ENCODE data around the gene CTCFL.

Gene CTCFL, protein sequence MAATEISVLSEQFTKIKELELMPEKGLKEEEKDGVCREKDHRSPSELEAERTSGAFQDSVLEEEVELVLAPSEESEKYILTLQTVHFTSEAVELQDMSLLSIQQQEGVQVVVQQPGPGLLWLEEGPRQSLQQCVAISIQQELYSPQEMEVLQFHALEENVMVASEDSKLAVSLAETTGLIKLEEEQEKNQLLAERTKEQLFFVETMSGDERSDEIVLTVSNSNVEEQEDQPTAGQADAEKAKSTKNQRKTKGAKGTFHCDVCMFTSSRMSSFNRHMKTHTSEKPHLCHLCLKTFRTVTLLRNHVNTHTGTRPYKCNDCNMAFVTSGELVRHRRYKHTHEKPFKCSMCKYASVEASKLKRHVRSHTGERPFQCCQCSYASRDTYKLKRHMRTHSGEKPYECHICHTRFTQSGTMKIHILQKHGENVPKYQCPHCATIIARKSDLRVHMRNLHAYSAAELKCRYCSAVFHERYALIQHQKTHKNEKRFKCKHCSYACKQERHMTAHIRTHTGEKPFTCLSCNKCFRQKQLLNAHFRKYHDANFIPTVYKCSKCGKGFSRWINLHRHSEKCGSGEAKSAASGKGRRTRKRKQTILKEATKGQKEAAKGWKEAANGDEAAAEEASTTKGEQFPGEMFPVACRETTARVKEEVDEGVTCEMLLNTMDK

DNA sequence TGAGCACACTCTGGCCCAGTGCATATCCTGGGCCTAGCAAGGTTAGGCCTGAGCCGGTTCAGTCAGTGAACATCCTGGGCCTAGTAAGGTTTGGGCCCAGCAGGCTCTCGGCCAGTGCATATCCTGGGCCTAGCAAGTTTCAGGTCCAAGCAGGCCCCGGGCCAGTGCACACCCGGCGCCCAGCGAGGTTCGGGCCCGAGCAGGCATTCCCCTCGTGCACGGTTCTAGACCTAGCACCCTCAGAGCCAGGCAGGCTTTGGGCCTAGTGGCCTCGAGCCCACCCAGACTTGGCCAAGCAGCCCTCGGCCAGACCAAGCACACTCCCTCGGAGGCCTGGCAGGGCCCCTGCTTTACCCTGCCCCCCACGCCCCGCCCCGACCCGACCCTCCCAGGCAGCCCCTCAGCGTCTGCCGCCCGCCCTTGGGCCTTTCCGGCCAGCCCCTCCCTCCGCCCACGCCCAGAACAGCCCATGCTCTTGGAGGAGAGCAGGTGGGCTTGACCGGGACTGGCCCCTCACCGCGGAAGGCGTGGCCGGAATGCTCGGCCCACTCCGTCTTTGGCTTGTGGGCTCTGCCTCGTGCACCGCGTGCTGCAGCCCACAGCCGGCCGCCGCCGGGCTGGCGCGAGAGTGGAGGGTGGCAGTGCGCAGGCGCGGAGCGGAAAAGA is at the start of gene CTCFL:
Gene CTCFL (minus strand): TSS at position 630 of the 666 bp plus-strand sequence. CDS start 935 bp downstream, outside the sequence.
- DNase-seq (ENCODE audit: low read depth) = no peak

DNA sequence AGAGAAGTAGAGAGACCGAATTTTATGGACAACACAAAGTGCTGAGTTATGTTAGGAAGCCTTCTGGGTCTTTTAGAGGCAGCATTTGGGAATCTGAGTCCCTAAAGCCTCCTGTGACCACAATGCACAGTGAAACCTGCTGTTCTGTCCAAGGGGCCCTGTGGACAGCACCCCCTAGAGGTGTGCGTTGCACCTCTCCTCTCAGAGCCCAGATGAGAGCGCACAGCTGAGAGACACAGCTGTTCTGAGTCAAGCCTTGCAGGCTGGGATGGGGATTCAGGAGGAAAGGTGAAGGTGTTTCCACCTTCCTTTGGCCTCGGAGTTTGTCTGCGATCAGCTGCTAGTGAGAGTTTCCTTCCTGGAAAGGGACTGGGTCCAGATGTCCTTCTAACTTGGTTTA is 49.0 kb upstream of the CTCFL start:
- DNase-seq (ENCODE audit: low read depth) = no peak

DNA sequence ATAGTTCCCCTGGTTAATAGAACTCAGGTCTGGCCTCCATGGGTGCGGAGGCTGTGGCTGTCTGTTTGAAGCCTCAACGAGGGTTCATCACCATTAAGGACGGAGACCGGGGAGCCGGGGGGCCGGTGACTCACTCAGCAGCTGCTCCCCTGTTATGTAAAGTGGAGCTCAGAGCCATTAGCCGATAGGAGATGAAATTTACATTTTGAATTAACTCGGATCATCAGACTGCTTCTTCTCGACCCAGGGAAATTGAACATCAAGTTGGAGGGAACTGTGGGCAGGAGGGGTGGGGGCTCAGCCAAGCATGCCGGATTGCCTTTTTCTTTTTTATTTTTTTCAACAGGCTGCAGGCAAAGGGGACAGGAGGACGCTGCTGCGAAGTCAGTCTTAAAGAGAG is 48.3 kb upstream of the CTCFL start:
- no peak for DNase-seq (ENCODE audit: low read depth)

DNA sequence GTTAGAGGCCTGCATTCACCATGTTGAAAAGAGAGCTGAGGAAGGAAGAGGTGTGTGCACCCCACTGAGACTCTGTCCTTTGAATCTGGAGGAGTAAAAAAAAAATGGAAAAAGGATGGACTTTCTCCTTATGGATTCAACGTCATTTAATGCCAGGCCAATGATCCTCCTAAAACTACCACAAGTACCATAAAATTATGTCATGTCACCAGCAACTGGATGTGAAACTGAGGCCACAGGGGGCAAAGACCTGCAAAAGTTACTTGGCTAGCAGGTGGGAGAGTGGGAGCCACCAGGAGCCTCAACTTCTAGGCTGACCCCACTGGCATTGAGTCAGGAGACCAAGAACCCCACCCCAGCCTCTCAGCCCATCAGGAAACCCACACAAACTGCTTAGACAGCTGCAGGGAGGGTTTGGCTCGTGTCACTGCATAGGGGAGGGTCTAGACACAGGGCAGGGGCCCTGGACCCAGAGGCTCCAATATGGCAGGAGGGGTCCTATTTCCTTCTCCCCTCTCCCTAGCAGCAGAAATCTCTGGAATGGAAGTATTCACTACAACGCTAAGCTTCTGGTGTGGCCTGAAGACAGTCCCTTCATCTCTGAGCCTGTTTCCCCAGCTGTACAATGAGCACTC is 47.0 kb upstream of the CTCFL start:
- DNase-seq (ENCODE audit: low read depth) = no peak

DNA sequence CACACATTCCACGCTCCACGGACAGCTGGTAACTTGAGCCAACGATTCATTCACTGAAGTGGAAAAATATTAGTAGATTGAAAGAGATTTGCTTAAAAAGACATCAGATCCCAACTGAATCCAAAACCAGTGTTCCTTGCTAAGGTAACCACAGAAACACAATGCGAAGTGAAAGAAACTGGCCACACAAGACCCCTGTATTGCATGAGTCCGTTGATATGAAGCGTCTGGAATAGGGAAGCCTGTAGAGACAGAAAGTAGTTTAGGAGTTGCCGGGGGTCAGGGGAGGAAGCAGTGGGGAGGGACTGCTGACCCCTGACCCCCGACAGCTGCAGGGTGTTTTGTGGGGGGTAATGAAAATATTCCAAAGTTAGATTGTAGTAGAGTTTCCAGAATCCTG is 46.0 kb upstream of the CTCFL start:
- DNase-seq (ENCODE audit: low read depth) = no peak

DNA sequence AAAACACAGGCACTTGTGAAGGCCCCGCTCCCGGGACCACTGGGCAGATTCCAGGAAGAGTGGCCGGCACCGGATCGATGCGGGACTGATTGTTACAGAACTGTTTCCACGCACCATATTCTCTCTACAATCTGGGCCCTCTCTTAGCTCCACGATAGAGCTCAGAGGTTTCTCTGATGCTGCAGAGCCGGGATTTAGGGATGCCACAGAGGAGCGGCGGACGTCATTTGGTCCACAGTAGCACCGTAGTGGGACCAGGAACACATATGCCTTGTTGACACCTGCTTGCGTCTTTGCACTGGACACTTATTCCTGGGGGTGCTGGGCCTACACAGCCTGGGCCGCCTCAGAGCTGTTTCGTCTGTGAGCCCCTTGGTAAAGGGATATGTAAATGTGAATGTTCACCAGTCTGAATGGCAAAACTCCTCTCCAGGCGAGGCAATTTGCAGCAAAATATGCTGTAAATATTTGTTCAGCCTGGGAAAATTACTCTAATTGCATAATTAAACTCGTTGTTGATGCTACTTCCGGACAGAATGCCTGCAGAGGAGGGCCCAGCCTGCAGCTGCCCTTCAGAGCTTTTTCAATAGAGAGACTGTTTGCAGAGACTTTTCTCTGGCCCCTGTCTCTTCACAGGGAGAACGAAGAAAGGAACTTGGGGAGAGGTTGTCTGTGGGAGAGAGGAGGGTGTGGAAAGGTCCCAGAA is 45.4 kb upstream of the CTCFL start:
- no peak for DNase-seq (ENCODE audit: low read depth)

DNA sequence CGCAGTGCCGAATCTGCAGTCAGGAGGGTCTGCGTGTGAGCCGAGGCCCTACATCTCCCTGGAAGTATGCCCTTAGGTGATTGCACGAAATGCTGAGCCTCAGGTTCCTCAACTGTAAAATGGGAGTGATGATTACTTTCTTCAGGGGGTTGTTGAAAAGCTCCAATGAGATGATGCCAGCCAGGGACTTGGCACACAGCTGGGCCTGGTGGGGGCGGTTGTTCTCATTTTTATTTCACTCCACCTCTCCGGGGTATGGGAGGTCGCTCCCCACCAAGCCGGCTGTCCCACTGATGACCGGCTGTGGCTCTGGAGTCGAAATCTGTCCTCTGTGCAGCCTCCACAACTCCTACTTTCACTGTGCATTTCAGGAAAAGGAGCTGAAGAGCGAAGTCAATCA is 44.0 kb upstream of the CTCFL start:
- no peak for DNase-seq (ENCODE audit: low read depth)

DNA sequence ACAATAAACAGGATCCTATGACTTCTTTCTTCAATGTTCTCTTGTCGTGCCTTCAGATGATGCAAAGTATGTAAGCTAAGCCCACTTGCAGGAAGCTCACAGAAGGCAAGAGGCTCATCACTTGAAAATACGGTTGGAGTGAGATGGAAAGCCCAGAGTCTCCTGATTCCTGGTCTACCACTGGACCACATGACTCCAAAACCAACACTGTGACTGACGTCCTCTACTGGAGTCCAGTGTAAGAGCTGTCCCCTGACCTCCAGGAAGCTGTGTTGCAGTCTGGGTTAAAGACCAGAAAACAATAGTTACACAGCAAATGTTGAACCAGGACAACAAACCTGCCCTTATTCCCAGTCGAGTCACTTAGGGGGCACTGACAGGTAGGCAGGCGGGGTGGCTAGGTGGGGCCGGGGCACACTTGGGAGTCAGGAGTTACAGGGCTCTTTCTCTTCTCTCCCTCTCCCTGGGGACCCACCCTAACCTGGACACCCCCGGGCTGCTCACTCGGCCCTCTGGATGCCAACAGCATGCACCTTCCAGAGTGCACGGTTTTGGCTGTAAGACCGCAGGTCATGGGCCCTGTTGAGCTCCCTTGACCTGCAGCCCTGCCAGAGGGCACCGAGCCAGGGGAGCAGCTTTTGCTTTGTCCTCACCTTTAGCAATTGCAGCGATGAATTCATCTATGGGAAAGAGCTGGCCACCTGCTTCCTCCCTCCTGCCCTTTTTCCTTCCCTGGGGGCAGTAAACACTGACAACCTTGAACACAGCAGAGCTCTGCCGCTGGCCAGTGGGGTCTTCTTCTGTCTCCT is 43.4 kb upstream of the CTCFL start:
- DNase-seq (ENCODE audit: low read depth) = no peak

DNA sequence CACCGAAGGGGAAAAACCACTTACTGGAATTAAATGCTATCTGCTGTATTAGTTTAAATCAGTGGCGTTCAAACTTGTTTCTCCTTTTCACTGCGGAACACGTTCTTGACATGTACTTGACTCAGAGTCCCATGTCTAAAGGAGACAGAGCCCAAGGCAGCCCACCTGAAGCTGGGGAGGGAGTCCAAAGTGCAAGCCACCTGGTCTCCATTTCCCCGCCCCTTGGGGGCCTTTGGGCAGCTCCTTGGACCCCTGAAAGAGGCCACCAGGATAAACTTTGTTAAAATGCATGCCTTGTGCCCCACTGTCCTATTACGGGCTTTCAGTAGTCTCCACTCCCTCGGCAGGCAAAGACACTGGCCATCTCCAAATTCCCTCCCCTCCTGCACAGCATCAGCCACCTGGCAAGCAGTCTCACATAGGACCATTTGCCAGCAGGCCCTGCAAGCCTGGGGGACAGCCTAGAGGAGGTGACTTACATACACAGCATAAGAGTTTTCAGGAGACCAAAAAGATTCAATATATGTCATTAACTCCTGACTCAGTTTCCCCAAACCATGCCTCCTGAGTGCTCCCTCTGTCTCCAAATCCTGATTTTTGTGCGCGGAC is 42.6 kb upstream of the CTCFL start:
- DNase-seq (ENCODE audit: low read depth) = no peak

DNA sequence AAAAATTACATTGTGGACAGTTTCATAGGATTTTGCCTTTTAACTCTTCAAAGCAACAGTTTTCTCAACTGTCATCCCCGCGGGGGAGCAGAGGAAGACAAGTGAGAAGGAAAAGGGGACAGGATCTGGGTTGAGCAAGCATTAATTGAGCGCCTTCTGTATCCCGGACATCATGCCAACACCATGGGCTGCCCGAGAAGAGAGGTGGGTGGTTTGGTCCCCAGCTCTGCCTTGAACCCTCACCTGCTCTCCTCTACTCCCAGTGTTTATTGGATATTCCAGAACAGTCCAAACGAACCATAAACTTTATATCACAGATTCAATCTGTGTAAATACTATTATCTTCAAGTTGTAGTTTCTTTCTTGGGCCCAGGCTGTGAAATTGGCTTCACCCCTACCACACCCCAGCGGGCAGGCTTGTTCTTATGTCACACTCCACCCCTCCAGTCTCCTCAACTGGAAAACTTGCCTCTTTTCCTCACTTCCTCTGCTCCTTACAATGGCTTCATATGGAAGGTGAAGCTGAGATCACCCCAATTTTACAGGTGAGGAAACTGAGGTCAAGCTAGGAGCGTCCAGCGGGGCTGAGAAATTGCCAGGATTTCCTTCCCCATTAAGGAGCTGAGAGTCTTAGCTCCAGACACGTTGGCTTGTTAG is 42.0 kb upstream of the CTCFL start:
- DNase-seq (ENCODE audit: low read depth) = no peak

DNA sequence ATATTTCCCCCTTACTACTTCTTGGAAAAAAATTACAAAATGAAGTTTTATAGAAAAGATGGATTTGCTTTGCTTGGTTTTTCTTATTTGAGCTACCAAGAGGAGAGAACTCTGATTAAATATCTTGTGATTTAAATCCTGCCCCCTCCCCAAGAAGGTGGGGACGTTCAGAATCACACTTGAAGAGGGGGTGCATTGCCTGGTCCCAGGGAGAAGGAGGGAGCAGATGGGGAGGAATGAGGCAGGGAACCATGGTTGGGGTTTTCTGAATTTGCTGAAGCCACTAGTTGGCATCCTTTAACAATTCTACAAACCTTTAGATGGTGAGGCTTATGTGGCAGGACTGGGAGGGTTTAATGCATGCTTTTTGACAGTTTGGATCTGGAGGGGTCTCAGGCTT is 41.5 kb upstream of the CTCFL start:
- DNase-seq (ENCODE audit: low read depth) = no peak

DNA sequence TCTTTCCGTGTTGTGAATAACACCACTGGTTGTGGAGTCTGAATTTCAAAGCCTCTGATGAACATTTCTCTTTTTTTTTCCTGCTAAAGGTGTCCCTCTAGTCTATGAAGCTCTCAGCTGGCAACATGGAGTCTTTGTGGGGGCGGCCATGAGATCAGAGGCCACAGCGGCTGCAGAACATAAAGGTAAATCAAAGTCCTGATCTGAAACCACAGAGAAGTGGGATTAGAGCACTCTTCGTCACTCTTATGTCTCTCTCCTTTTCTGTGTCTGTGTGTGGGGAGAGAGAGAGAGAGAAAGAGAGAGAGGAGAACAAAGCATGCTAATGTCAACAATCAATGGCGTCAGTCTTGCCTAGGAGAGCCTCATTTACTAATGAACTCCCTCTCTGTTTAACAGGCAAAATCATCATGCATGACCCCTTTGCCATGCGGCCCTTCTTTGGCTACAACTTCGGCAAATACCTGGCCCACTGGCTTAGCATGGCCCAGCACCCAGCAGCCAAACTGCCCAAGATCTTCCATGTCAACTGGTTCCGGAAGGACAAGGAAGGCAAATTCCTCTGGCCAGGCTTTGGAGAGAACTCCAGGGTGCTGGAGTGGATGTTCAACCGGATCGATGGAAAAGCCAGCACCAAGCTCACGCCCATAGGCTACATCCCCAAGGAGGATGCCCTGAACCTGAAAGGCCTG is 40.2 kb upstream of the CTCFL start:
- no peak for DNase-seq (ENCODE audit: low read depth)

DNA sequence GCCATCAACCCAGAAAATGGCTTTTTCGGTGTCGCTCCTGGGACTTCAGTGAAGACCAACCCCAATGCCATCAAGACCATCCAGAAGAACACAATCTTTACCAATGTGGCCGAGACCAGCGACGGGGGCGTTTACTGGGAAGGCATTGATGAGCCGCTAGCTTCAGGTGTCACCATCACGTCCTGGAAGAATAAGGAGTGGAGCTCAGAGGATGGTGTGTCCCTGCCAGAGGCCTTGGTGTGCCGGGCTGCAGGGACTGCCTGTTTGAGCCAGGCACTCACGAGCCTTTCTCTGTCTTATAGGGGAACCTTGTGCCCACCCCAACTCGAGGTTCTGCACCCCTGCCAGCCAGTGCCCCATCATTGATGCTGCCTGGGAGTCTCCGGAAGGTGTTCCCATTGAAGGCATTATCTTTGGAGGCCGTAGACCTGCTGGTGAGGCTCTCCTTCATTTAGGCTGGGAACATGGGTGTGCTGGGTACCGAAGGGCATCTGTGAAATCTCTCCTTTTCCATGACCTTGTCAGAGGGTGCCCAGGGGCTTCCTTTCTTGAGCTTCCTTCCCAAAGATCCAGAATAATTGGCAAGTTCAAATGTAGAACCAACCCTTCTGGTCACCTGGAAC is 39.4 kb upstream of the CTCFL start:
- no peak for DNase-seq (ENCODE audit: low read depth)

DNA sequence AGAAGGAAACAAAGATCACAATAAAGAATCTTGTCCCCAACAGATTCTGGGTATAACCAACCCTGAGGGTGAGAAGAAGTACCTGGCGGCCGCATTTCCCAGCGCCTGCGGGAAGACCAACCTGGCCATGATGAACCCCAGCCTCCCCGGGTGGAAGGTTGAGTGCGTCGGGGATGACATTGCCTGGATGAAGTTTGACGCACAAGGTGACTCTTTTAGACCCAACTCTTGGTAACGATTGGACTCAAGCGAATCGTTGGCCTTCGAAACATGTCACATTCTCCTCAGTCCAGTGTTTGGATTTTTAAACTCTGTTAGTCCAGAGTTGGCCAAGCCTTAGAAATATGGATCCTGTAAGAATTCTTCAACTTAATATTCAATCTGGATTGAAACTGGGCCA is 38.6 kb upstream of the CTCFL start:
- DNase-seq (ENCODE audit: low read depth) = no peak

DNA sequence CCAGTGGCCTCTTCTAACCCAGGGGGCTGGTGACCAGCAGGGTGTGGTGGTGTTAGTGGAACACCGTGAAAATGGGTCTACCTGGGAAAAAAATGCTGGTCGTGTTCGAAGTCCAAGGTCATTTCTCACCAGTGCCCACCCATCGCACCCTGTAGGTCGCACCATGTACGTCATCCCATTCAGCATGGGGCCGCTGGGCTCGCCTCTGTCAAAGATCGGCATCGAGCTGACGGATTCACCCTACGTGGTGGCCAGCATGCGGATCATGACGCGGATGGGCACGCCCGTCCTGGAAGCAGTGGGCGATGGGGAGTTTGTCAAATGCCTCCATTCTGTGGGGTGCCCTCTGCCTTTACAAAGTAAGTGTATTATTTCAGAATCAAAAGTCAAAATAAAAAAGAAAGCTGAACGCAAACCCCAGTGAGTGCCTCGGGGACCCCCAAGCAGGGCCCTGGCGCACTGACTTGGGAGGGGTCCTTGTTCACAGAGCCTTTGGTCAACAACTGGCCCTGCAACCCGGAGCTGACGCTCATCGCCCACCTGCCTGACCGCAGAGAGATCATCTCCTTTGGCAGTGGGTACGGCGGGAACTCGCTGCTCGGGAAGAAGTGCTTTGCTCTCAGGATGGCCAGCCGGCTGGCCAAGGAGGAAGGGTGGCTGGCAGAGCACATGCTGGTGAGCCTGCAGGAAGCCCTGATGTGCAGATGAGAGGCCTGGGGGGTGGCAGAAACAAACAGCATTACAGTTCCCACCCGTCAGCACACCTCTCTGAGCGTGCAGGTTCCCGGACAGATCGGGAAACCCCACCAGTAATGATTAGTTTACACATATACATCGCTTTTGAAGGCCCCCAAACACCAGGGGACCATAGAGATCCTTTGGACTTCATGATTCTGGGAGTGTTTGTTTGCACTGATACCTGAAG is 37.9 kb upstream of the CTCFL start:
- no peak for DNase-seq (ENCODE audit: low read depth)

DNA sequence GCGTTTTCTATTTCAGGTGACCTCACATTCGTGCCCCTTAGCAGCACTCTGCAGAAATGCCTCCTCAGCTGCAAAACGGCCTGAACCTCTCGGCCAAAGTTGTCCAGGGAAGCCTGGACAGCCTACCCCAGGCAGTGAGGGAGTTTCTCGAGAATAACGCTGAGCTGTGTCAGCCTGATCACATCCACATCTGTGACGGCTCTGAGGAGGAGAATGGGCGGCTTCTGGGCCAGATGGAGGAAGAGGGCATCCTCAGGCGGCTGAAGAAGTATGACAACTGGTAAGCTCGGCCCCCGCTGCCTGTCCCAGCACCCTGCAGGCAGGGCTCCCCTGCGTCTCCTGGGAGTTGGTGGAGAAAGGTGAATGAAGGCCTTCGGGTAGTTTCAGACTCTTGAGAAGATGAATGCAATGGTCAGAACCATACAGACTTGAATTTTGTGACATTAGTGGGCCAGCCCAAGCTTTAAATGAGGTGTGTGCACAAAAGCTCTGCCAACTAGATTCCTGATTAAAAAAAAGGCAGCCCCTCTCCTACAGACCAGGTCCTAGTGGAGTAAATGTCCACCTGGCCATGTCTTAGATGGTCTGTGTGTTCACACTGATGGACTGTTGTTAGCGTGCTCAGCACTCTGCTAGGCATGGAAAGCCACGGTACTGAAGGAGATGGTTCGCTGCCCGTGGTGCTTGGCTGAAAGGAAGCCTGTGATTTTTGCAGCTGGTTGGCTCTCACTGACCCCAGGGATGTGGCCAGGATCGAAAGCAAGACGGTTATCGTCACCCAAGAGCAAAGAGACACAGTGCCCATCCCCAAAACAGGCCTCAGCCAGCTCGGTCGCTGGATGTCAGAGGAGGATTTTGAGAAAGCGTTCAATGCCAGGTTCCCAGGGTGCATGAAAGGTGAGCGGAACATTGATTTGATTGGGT is 36.7 kb upstream of the CTCFL start:
- no peak for DNase-seq (ENCODE audit: low read depth)
